DMS114 treated with DMSO at 0.1 percent for 48 hours (cell line): ENCODE results near the gene FCRL2.
"Not testable (repeated sequence)": the region's sequence is repeated elsewhere in the genome, so short reads cannot be mapped to it uniquely, and the experiment has no call there.

Experiments
- DNase-seq: peaks from one replicate; lab custom pipeline; 2025; ENCODE audit not compliant: unreplicated experiment; lab: John Stamatoyannopoulos, UW

The FCRL2 gene

GRCh38 chr1:157758018-157758417 is 18.9 kb downstream of the FCRL2 start:
- no peak for DNase-seq

- DNase-seq, result no peak
Measured at GRCh38 chr1:157753611-157754010, 23.3 kb downstream of the FCRL2 start.

- no peak for DNase-seq
Measured at GRCh38 chr1:157751283-157751682, 25.6 kb downstream of the FCRL2 start.

- DNase-seq, result no peak
Measured at GRCh38 chr1:157748262-157748817, 28.6 kb downstream of the FCRL2 start.

DNA sequence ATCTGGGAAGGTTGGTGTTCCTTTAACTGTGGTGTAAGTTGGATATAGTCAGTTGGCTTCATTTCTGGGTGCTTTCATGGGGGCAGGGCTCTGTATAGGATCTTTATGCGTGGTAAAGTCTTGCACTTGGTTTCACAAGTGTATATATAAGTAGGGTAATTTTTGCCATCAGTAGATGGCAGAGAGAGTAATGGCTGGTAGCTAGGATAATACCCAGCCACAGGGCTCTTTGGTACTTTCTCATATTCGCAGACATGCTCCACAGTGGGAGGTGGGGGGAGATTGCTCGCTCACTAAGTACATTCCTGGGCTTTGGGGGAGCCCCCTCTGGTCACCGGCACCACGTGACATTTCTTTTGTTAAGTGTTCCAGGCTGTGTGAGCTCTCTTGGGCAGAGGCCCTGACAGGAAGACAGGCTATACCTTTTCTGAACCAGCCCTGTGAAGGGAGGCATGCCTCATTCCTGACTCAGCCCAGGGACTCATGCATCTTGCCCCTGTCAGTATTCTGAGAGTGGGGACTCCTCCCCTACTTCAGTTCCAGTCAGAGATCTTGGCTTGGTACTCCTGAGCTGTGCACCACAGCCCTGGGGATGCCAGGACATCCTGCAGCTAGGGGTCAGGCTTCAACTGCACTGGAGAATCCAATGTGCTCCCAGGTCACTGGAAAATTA is 37.6 kb downstream of the FCRL2 start:
- no peak for DNase-seq

DNA sequence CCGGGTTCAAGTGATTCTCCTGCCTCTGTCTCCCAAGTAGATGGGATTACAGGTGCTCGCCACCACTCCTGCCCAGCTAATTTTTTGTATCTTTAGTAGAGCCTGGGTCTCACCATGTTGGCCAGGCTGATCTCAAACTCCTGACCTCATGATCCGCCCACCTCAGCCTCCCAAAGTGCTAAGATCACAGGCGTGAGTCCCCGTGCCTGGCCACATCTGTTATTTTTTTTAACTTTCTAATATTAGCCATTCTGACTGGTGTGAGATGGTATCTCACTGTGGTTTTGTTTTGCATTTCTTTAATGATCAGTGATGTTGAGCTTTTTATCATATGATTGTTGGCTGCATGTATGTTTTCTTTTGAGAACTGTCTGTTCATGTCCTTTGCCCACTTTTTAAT is 40.9 kb downstream of the FCRL2 start:
- not testable (repeated sequence) for DNase-seq

GRCh38 chr1:157734321-157734720 is 42.6 kb downstream of the FCRL2 start:
- DNase-seq, result no peak

- no peak for DNase-seq
Measured at GRCh38 chr1:157732755-157733154, 44.2 kb downstream of the FCRL2 start.

DNA sequence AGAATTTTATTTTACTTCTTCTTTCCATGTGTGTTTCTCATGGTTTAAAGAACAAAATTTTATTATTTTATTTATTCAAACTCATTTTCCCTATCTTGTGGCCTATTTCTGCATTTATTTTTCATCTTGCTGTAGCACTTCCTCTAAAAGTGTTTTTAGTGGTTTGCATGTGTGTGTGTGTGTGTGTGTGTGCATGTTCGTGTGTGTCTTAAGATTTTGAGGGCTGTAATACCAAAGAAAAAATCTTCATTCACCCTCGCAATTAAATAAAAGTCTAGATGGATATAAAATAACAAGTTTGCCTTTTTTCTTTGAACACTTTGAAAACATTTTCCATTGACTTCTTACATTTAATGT is 51.7 kb downstream of the FCRL2 start:
- DNase-seq, result no peak

GRCh38 chr1:157724537-157725220 is 52.3 kb downstream of the FCRL2 start:
- no peak for DNase-seq

- DNase-seq, result no peak
Measured at GRCh38 chr1:157723157-157723556, 53.8 kb downstream of the FCRL2 start.

DNA sequence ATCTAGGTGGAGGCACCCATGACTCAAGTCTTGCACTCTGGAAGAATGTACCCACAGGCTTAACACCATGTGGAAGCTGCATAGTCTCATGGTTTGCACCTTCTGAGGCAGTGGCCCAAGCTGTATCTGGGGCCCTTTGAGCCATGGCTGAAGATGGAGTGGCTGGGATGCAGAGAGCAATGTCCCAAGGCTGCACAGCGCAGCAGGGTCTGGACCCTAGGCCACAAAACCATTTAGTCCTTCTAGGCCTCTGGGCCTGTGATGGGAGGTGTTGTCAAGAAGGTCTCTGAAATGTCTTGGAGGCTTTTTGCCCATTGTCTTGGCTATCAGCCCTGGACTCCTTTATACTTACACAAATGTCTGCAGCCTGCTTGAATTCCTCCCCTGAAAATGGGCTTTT is 54.9 kb downstream of the FCRL2 start:
- DNase-seq, result no peak

DNA sequence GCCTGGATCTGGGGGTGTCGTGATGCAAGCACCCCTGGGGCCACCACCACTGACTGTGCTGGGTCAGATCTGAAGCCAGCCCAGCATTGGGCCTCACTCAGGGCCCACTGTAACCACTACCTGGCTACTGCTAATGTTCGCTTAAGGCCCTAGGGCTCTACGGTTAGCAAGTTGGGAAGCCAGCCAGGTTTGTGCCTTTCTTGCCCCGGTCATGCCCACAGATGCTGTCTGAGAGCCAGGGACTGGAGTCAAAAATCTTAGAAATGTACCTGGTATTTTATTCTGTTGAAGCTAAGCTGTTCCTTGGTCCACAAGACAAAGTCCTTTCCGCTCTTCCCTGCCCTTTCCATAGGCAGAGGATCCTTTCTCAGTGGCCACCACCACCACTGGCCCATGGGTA is 61.2 kb downstream of the FCRL2 start:
- no peak for DNase-seq

GRCh38 chr1:157711802-157712201 is 65.1 kb downstream of the FCRL2 start:
- DNase-seq, result no peak

GRCh38 chr1:157704878-157705277 is 72.1 kb downstream of the FCRL2 start:
- no peak for DNase-seq

DNA sequence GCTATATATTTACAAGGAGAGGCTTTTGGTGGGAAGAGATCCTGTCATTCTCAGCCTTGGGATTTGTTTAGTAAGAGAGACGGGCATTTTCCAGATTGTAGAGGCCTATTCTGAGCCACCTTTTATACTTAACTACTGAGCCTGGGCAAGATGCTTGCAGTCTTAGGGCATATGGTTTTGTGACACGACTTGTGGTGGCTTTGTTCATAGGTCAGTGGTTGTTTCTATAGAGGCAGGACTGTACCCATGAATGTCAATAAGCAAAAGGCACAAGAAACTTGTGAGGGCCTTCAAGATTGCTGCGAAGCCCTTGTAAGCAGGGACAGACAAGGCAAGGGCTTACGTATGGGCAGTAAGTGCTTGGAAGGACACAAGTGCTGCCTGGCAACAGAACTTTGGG is 73.0 kb downstream of the FCRL2 start:
- no peak for DNase-seq

DNA sequence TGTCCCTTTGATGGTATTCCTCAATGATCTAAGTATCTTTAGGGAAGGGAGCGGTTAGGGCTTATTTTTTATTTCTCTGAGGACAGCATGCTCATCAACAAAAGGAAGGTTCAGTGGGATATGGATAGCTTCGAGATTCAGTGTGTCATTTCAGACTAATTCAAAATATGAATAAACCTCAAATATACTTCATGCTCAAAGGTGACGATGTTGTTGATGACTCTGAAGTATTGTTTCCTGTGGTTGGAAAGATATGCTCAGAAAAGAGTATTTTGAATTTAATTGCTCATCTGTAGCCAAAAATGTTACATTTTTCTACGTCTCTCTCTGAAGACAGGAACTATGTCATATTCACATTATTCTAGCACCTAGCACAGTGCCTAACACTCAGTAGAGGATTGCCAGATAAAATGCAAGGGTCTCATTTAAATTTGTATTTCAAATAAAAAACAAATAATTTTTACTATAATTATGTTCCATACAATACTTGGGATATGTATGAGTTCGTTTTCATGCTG is 74.6 kb downstream of the FCRL2 start:
- no peak for DNase-seq

- DNase-seq, result no peak
Measured at GRCh38 chr1:157700732-157701131, 76.2 kb downstream of the FCRL2 start, which contains the start of gene FCRL3. Gene FCRL3, minus strand, starts transcription at chr1:157700769. Its CDS starts 280 bp downstream, at chr1:157700489.

DNA sequence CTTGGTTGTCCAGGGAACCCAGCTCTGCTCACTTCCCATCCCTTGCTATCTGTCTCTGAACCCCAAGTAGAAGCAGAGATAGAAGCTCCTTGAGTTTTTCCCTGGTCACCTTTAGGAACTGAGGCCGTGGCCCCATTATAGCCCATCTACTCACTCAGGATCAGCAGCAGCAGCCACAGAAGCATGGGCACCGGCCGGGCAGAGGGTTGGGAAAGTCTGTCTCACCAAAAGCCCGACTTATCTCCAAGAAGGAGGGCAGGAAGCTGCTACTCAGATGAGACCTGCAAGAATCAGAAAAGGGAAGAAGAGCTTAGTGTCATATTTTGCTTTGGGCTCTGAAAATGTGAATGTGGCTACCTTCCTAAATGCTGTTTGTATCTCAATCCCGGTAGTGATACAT is 76.6 kb downstream of the FCRL2 start:
- DNase-seq, result no peak

DNA sequence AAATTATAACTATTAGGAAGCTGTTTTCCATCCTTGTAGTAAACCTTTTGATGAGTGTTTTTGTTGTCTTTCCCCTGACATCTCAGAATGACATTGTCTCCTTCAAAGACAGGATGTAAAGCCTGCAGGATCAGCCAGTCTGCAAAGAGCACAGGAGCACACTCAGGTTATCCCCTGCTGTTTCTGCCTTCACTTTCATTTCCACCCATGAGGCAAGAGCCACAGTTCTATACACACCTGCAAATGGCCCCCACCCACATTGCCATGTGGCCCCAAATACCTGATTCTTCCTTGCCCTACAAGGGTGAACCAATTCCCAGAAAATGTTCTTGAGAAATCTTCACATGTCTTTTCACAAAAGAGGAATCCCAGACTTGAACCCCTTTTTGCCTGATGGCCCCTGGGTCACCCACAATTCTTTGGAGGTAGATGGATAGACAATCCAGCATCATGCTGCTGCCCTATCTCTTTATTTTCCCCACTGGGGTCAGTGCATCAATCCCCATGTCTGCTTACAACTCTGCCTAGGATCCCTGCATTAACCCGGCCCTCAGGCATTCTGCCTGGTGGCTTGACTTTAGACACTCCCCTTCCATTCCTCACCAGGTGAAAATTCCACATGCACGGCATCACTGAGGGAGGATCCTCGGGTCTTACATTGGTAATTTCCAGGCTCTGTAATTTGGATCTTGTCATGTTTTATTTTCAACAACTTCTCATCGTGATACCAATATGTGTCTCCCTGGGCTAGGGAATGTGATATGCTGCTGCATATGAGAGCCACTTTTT is 79.0 kb downstream of the FCRL2 start:
- DNase-seq, result no peak

- no peak for DNase-seq
Measured at GRCh38 chr1:157696966-157697628, 79.8 kb downstream of the FCRL2 start.
